ENCODE data around the gene ECI1. TPM values are rescaled to one million over a fixed set of nuclear protein-coding genes. Genes with fewer than 3 reads are reported as not detected.

ECI1 gene
- total and polyA plus RNA-seq, 2 experiments from 2014 or later = 118 to 143 TPM

DNA sequence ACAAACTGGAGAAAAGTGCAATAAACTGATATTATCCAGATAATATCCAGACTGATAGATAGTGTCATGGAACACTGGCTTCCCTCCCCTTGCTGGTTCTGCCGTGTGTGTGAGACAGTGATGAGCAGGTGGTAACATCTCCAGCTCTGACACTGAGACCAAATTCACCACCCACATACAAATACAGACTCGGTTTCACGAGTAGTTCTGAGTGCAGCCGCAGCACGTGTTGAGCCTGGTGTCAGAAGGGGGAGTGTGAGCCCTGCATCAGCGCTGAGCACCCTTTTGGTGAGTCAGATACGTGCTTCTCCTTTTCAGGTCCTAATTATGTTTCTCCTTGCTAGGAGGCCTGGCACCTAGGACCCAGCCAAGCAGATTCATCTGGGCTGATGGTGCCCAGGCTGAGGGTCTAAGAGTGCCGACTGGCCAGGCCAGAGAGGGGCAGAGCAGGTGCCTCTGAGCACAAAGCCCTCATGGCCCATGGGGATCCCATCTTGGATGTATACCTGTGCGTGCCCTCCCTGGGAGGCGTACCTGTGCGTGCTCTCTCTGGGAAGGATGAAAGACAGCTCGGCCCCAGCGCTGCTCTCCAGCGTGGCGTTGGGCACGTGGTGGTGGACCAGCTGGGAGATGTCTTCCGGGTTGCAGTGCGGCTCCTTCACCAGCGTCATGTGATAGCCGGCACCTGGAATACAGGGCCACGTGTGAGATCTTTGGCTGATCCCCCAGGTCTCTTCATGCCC is 43.8 kb upstream of the ECI1 start:
- Histone ChIP-seq H3K27me3 (ENCODE audit: insufficient read depth) (no peaks in the 10 kb centered on the region), H4K20me1 (replicated peaks; ENCODE audit: insufficient read depth) (no peaks in the 10 kb centered on the region), H3K27ac (ENCODE audit: low read depth) (no peak overlapping the region), H3F3A (replicated peaks; ENCODE audit: low read depth) (no peaks in the 10 kb centered on the region), H3K9me2 (ENCODE audit: insufficient read depth) (0 out of 2 replicates have a peak, but pooled peaks cover 7% of the 10 kb centered on the region), H3K79me2 (replicated peaks; ENCODE audit: insufficient read depth) (no peaks in the 10 kb centered on the region), H2AFZ (no peak overlapping the region), H3K36me3 (ENCODE audit: insufficient read depth) (no peaks in the 10 kb centered on the region), H3K4me1 (ENCODE audit: insufficient read depth) (no peaks in the 10 kb centered on the region), H3K4me2 (no peak overlapping the region), H3K4me3 (no peak overlapping the region)
- Mint-ChIP-seq H3K9me3 (no peaks in the 10 kb centered on the region), H3K4me1 (no peaks in the 10 kb centered on the region), H3K27ac (no peak overlapping the region), H3K36me3 (ENCODE audit: low read depth) (no peaks in the 10 kb centered on the region), H3K27me3 (ENCODE audit: insufficient read depth, low read depth, poor library complexity) (peaks cover 12% of the 10 kb centered on the region), H3K4me3 (no peak overlapping the region)
- TF ChIP-seq ZNF331 (CRISPR knock-in tag; IDR thresholded peaks at IDR 0.05; ENCODE audit: low read depth) (no peak), ZNF114 (CRISPR knock-in tag; IDR thresholded peaks at IDR 0.05) (no peak), CTCF (conservative IDR thresholded peaks at IDR 0.05; ENCODE audit: low read depth in 2 of 2) (no peak), NANOG (IDR thresholded peaks at IDR 0.05; ENCODE audit: borderline replicate concordance) (no peak), JUNB (IDR thresholded peaks at IDR 0.05; ENCODE audit: unreplicated experiment) (no peak), ZNF462 (CRISPR knock-in tag; IDR thresholded peaks at IDR 0.05) (no peak), STAT1 (IDR thresholded peaks at IDR 0.05; ENCODE audit: unreplicated experiment) (no peak), POLR2AphosphoS5 (IDR thresholded peaks at IDR 0.05; ENCODE audit: low read depth) (no peak), ETS1 (IDR thresholded peaks at IDR 0.05) (no peak), EZH2 (IDR thresholded peaks at IDR 0.05; ENCODE audit: low read depth, unreplicated experiment) (no peak)
- TF ChIP-seq, protein P1, sequence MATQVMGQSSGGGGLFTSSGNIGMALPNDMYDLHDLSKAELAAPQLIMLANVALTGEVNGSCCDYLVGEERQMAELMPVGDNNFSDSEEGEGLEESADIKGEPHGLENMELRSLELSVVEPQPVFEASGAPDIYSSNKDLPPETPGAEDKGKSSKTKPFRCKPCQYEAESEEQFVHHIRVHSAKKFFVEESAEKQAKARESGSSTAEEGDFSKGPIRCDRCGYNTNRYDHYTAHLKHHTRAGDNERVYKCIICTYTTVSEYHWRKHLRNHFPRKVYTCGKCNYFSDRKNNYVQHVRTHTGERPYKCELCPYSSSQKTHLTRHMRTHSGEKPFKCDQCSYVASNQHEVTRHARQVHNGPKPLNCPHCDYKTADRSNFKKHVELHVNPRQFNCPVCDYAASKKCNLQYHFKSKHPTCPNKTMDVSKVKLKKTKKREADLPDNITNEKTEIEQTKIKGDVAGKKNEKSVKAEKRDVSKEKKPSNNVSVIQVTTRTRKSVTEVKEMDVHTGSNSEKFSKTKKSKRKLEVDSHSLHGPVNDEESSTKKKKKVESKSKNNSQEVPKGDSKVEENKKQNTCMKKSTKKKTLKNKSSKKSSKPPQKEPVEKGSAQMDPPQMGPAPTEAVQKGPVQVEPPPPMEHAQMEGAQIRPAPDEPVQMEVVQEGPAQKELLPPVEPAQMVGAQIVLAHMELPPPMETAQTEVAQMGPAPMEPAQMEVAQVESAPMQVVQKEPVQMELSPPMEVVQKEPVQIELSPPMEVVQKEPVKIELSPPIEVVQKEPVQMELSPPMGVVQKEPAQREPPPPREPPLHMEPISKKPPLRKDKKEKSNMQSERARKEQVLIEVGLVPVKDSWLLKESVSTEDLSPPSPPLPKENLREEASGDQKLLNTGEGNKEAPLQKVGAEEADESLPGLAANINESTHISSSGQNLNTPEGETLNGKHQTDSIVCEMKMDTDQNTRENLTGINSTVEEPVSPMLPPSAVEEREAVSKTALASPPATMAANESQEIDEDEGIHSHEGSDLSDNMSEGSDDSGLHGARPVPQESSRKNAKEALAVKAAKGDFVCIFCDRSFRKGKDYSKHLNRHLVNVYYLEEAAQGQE (IDR thresholded peaks at IDR 0.05; ENCODE audit: unreplicated experiment) = no peak
- DNase-seq (ENCODE audit: low spot score) = no peak
- ATAC-seq = no peak

Data from GM23338 (cell line).